Gastroesophageal sphincter (tissue), 3 donors: ENCODE measurements around the gene SLC39A11.

Experiments used
- CTCF ChIP-seq, 4 experiments: fragments of 200-600 bp in 2 of 4; fragments of 450-650 bp in 2 of 4; sonication (generic) in 1 of 4; IDR thresholded peaks; one replicate each; pipeline ENCODE4 v1.5.1; 2017 to 2019; ENCODE audit warnings: antibody characterized with exemption in 4 of 4, mild to moderate bottlenecking in 2 of 4, moderate library complexity in 2 of 4
- EP300 ChIP-seq: sonication (generic); formaldehyde crosslinking; IDR thresholded peaks from one replicate; pipeline ENCODE4 v1.6.1; 2017; ENCODE audit warnings: antibody characterized with exemption, mild to moderate bottlenecking

- TF ChIP-seq CTCF (IDR thresholded peaks at IDR 0.05), result no peak
- TF ChIP-seq EP300, result no peak
These were observed 233.5 kb downstream of the SLC39A11 start for GRCh38 chr17:72858826-72859495.
